Trophoblast cell (in vitro differentiated cells and primary cell): ENCODE results near the gene SLC12A8.

Experiments used
- DNase-seq, 2 donors: peaks; one replicate each; pipeline ENCODE4 v3.0.0-alpha.2; 2016
- H2AFZ ChIP-seq: 2 replicates; pipeline ENCODE4 v1.6.1; 2013; ENCODE audit warnings: low read length, moderate library complexity, mild to moderate bottlenecking; ENCODE audit not compliant: insufficient read depth, poor library complexity
- H2AK5ac ChIP-seq: 2 replicates; pipeline ENCODE4 v1.6.1; 2013; ENCODE audit warnings: mild to moderate bottlenecking, low read length
- H2BK120ac ChIP-seq: 2 replicates; pipeline ENCODE4 v1.6.1; 2013; ENCODE audit warnings: low read length, mild to moderate bottlenecking, moderate library complexity; ENCODE audit not compliant: insufficient read depth, poor library complexity
- H2BK12ac ChIP-seq: 2 replicates; pipeline ENCODE4 v1.6.1; 2013; ENCODE audit warnings: mild to moderate bottlenecking, low read length, moderate library complexity
- H2BK5ac ChIP-seq: 2 replicates; pipeline ENCODE4 v1.6.1; 2013; ENCODE audit warnings: low read length, low read depth, moderate library complexity, mild to moderate bottlenecking; ENCODE audit not compliant: poor library complexity
- H3K14ac ChIP-seq: 2 replicates; pipeline ENCODE4 v1.6.1; 2013; ENCODE audit warnings: mild to moderate bottlenecking, low read length
- H3K18ac ChIP-seq: 2 replicates; pipeline ENCODE4 v1.6.1; 2013; ENCODE audit warnings: mild to moderate bottlenecking, low read length
- H3K23ac ChIP-seq: 2 replicates; pipeline ENCODE4 v1.6.1; 2013; ENCODE audit warnings: low read length
- H3K27ac ChIP-seq: 2 replicates; pipeline ENCODE4 v1.5.1; 2013; ENCODE audit warnings: low read depth, mild to moderate bottlenecking, inconsistent platforms, low read length, moderate library complexity
- H3K27me3 ChIP-seq: 2 replicates; pipeline ENCODE4 v1.6.1; 2013; ENCODE audit warnings: inconsistent platforms, mild to moderate bottlenecking, low read length, moderate library complexity; ENCODE audit not compliant: insufficient read depth
- H3K36me3 ChIP-seq, 2 experiments: 1 replicate in 1 of 2; 2 replicates in 1 of 2; pipeline ENCODE4 v1.6.1; 2013; ENCODE audit warnings: low read length in 2 of 2, mild to moderate bottlenecking in 2 of 2, moderate library complexity in 1 of 2; ENCODE audit not compliant: insufficient read depth in 2 of 2, control insufficient read depth in 1 of 2
- H3K4ac ChIP-seq: 2 replicates; pipeline ENCODE4 v1.6.1; 2013; ENCODE audit warnings: low read depth, mild to moderate bottlenecking, low read length, moderate library complexity
- H3K4me1 ChIP-seq, 2 experiments: 1 replicate in 1 of 2; 2 replicates in 1 of 2; pipeline ENCODE4 v1.6.1; 2013; ENCODE audit warnings: low read length in 2 of 2, mild to moderate bottlenecking in 2 of 2, moderate library complexity in 1 of 2; ENCODE audit not compliant: insufficient read depth in 2 of 2, control insufficient read depth in 1 of 2
- H3K4me2 ChIP-seq: 2 replicates; pipeline ENCODE4 v1.6.1; 2013; ENCODE audit warnings: inconsistent platforms, mild to moderate bottlenecking, low read length, moderate library complexity
- H3K4me3 ChIP-seq: 2 replicates; pipeline ENCODE4 v1.5.1; 2013; ENCODE audit warnings: mild to moderate bottlenecking, low read depth, low read length, inconsistent platforms
- H3K79me1 ChIP-seq: one replicate; pipeline ENCODE4 v1.6.1; 2013; ENCODE audit warnings: low read length
- H3K79me2 ChIP-seq: 2 replicates; pipeline ENCODE4 v1.6.1; 2013; ENCODE audit warnings: low read length, mild to moderate bottlenecking; ENCODE audit not compliant: control insufficient read depth, insufficient read depth, poor library complexity
- H3K9ac ChIP-seq: 2 replicates; pipeline ENCODE4 v1.6.1; 2013; ENCODE audit warnings: mild to moderate bottlenecking, low read length
- H3K9me3 ChIP-seq: 2 replicates; pipeline ENCODE4 v1.6.1; 2013; ENCODE audit warnings: low read depth, mild to moderate bottlenecking, control low read depth, inconsistent platforms, low read length; ENCODE audit not compliant: insufficient read depth
- H4K12ac ChIP-seq: 2 replicates; pipeline ENCODE4 v1.6.1; 2013; ENCODE audit warnings: low read depth, mild to moderate bottlenecking, low read length, moderate library complexity
- H4K8ac ChIP-seq: 2 replicates; pipeline ENCODE4 v1.6.1; 2013; ENCODE audit warnings: low read depth, mild to moderate bottlenecking, low read length, moderate library complexity
- H4K91ac ChIP-seq: one replicate; pipeline ENCODE4 v1.6.1; 2013; ENCODE audit warnings: low read depth, mild to moderate bottlenecking, low read length, moderate library complexity
- WGBS: extraction: QIAGEN DNeasy Blood & Tissue Kit; methylation state at CpG from one replicate; pipeline ENCODE4 v1.1.7; 2013; ENCODE audit warnings: missing lambda C conversion rate; ENCODE audit not compliant: insufficient read length, insufficient coverage; ENCODE audit errors: extremely low coverage; 5-methylcytosine and 5-hydroxymethylcytosine counted together

Gene SLC12A8

GRCh38 chr3:125149462-125149861 is 63.1 kb downstream of the SLC12A8 start:
- peak overlapping the region; percentile 60 for H4K91ac ChIP-seq
- H2BK120ac ChIP-seq, result no peak overlapping the region
- H3K18ac ChIP-seq, result no peak overlapping the region
- H4K12ac ChIP-seq, result no peak overlapping the region
- H4K8ac ChIP-seq, result no peak overlapping the region
- H3K9me3 ChIP-seq, result peaks cover 6% of the 10 kb centered on the region
- DNase-seq, result no peak
- H2AK5ac ChIP-seq, result no peak overlapping the region
- H3K4ac ChIP-seq, result no peak overlapping the region
- H2AFZ ChIP-seq, result no peak overlapping the region
- H3K27me3 ChIP-seq, result no peaks in the 10 kb centered on the region
- H3K4me1 ChIP-seq, result peaks cover 4% of the 10 kb centered on the region in 2 experiments
- H3K4me3 ChIP-seq, result no peak overlapping the region
- no peak overlapping the region for H3K23ac ChIP-seq
- H2BK5ac ChIP-seq, result no peak overlapping the region
- peaks cover 14% of the 10 kb centered on the region for H3K79me1 ChIP-seq
- no peak overlapping the region for H2BK12ac ChIP-seq
- H3K4me2 ChIP-seq, result no peak overlapping the region
- H3K9ac ChIP-seq, result no peak overlapping the region
- no peaks in the 10 kb centered on the region for H3K36me3 ChIP-seq
- H3K79me2 ChIP-seq, result no peaks in the 10 kb centered on the region
- H3K14ac ChIP-seq, result no peak overlapping the region
- H3K27ac ChIP-seq, result no peak overlapping the region

DNA sequence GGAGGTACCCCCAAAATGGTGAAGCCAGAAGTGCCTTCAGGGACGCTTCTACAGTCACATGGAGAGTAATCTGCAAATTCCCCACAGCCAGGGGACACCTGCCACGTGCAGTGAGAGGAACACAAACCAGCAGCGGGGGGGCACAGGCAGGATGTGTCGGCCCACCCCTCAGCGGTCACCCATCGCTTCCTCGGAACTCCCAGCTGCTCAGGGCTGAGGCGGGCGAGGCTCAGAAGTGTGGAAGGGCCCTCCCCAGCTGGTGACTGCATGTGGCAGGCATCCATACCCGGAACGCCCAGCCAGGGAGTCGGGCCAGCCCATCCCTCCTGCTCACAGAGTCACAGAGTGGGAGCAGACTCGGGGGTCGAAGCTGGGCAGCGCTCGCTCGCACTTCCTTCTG is 63.7 kb downstream of the SLC12A8 start:
- H3K9me3 ChIP-seq, result peaks cover 6% of the 10 kb centered on the region
- no peak overlapping the region for H3K4me2 ChIP-seq
- peak overlapping the region; percentile 52 for H3K18ac ChIP-seq
- no peaks in the 10 kb centered on the region for H3K27me3 ChIP-seq
- peaks cover 9 to 11% of the 10 kb centered on the region in 2 experiments for H3K4me1 ChIP-seq
- H4K12ac ChIP-seq, result no peak overlapping the region
- H3K27ac ChIP-seq, result no peak overlapping the region
- H2AFZ ChIP-seq, result peak overlapping the region; percentile 35
- peak overlapping the region; percentile 64 for H2AK5ac ChIP-seq
- H4K8ac ChIP-seq, result no peak overlapping the region
- H3K79me1 ChIP-seq, result peaks cover 16% of the 10 kb centered on the region
- no peaks in the 10 kb centered on the region for H3K36me3 ChIP-seq
- H3K4ac ChIP-seq, result no peak overlapping the region
- no peak overlapping the region for H2BK5ac ChIP-seq
- H3K9ac ChIP-seq, result no peak overlapping the region
- peak overlapping the region; percentile 34 for H3K14ac ChIP-seq
- peak overlapping the region; percentile 51 for H2BK12ac ChIP-seq
- H3K4me3 ChIP-seq, result no peak overlapping the region
- peak overlapping the region; percentile 60 for H4K91ac ChIP-seq
- no CpG with 5 or more reads among the region's 17 CpGs for WGBS
- no peaks in the 10 kb centered on the region for H3K79me2 ChIP-seq
- H2BK120ac ChIP-seq, result peak overlapping the region; percentile 46
- peak; percentile 66 for DNase-seq
- H3K23ac ChIP-seq, result no peak overlapping the region

GRCh38 chr3:125148016-125148812 is 64.3 kb downstream of the SLC12A8 start:
- DNase-seq, result no peak
- Histone ChIP-seq H2AFZ (no peak overlapping the region), H3K79me2 (no peaks in the 10 kb centered on the region), H3K79me1 (peaks cover 18% of the 10 kb centered on the region), H3K4ac (no peak overlapping the region), H3K23ac (no peak overlapping the region), H4K12ac (no peak overlapping the region), H2BK5ac (no peak overlapping the region), H3K27me3 (no peaks in the 10 kb centered on the region), H3K27ac (no peak overlapping the region), H3K9ac (no peak overlapping the region), H3K4me2 (no peak overlapping the region), H4K91ac (peak overlapping the region; percentile 40), H3K36me3 (no peaks in the 10 kb centered on the region), H3K18ac (no peak overlapping the region), H2BK120ac (no peak overlapping the region), H2BK12ac (no peak overlapping the region), H3K4me3 (no peak overlapping the region), H2AK5ac (no peak overlapping the region), H3K4me1 (peaks cover 14 to 16% of the 10 kb centered on the region in 2 experiments), H3K9me3 (peaks cover 6% of the 10 kb centered on the region), H3K14ac (no peak overlapping the region), H4K8ac (no peak overlapping the region)
- no CpG with 5 or more reads among the region's 7 CpGs for WGBS

DNA sequence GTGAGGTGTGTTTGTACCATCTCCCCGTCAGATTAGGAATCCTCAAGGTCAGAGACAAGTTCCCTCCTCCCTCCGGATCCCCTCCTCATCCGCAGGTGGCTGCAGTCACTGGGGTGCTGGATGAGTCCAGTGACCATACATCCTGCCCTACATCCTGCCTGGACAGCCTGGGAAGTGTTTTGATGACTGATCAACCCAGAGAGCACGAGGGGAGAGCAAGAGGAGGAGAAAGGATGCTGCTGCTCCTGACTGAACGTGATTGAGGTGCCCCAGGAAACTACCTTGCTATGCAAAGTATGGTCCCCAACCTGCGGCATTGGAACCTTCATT is 65.1 kb downstream of the SLC12A8 start:
- Histone ChIP-seq H3K9me3 (peaks cover 6% of the 10 kb centered on the region), H2BK5ac (no peak overlapping the region), H3K27ac (no peak overlapping the region), H2AK5ac (no peak overlapping the region), H3K4me3 (no peak overlapping the region), H3K4me1 (peaks cover 15 to 18% of the 10 kb centered on the region in 2 experiments), H3K9ac (no peak overlapping the region), H2AFZ (no peak overlapping the region), H3K79me1 (peaks cover 20% of the 10 kb centered on the region), H4K8ac (no peak overlapping the region), H2BK12ac (no peak overlapping the region), H3K14ac (no peak overlapping the region), H3K23ac (no peak overlapping the region), H3K36me3 (no peaks in the 10 kb centered on the region), H3K4ac (no peak overlapping the region), H3K4me2 (no peak overlapping the region), H3K79me2 (no peaks in the 10 kb centered on the region), H3K18ac (no peak overlapping the region), H3K27me3 (no peaks in the 10 kb centered on the region), H4K91ac (no peak overlapping the region), H4K12ac (no peak overlapping the region), H2BK120ac (no peak overlapping the region)
- no peak for DNase-seq
- WGBS, result no CpG with 5 or more reads among the region's 6 CpGs
